Spleen (tissue), 11 donors: ENCODE results near the gene PHACTR1. TPM values are rescaled to one million over a fixed set of nuclear protein-coding genes. Genes with fewer than 3 reads are reported as not detected.

Experiments
- DNase-seq: peaks from one replicate; pipeline ENCODE4 v3.0.0-alpha.2; 2020
- H3K27ac ChIP-seq, 8 donors: fragments of 200-600 bp; sonication (generic) in 7 of 8; 1 replicate in 4 of 8; 2 replicates in 4 of 8; pipeline versions ENCODE4 v1.5.0 to v1.8.0; 2016 to 2021; ENCODE audit warnings: inconsistent platforms in 4 of 8, mild to moderate bottlenecking in 4 of 8, moderate library complexity in 1 of 8
- H3K27me3 ChIP-seq, 7 donors: fragments of 200-600 bp; sonication (generic) in 6 of 7; replicated peaks in 1 of 7; 1 replicate in 4 of 7; 2 replicates in 3 of 7; pipeline versions ENCODE4 v1.5.0 to v1.8.0; 2016 to 2021; ENCODE audit warnings: inconsistent platforms in 3 of 7, mild to moderate bottlenecking in 1 of 7
- H3K36me3 ChIP-seq, 6 donors: fragments of 200-600 bp; sonication (generic) in 5 of 6; 1 replicate in 4 of 6; 2 replicates in 2 of 6; pipeline versions ENCODE4 v1.5.0 to v1.8.0; 2016 to 2021; ENCODE audit warnings: inconsistent platforms in 2 of 6
- H3K4me1 ChIP-seq, 6 donors: fragments of 200-600 bp; sonication (generic) in 5 of 6; 1 replicate in 3 of 6; 2 replicates in 3 of 6; pipeline versions ENCODE4 v1.5.0 to v1.8.0; 2016 to 2021; ENCODE audit warnings: inconsistent platforms in 3 of 6
- H3K4me3 ChIP-seq, 8 donors: fragments of 200-600 bp; sonication (generic) in 7 of 8; 1 replicate in 4 of 8; 2 replicates in 4 of 8; pipeline versions ENCODE4 v1.5.0 to v1.8.0; 2016 to 2021; ENCODE audit warnings: inconsistent platforms in 4 of 8, mild to moderate bottlenecking in 4 of 8, moderate library complexity in 2 of 8
- H3K9me3 ChIP-seq, 8 donors: fragments of 200-600 bp; sonication (generic) in 7 of 8; 1 replicate in 4 of 8; 2 replicates in 4 of 8; pipeline versions ENCODE4 v1.5.0 to v1.8.0; 2016 to 2021; ENCODE audit warnings: inconsistent platforms in 4 of 8
- POLR2A ChIP-seq, 3 donors: fragments of 450-650 bp; IDR thresholded peaks; one replicate each; pipeline ENCODE4 v1.5.1; 2017; ENCODE audit warnings: antibody characterized with exemption in 3 of 3, mild to moderate bottlenecking in 1 of 3
- POLR2AphosphoS5 ChIP-seq, 3 donors: sonication (generic); formaldehyde crosslinking; IDR thresholded peaks; one replicate each; pipeline ENCODE4 v1.5.1; 2017; ENCODE audit warnings: antibody characterized with exemption in 3 of 3
- WGBS, 5 donors: extraction: QIAGEN DNeasy Blood & Tissue Kit in 3 of 5; methylation state at CpG; one replicate each; pipeline versions ENCODE4 v1.1.5 to v1.1.7; 2013 to 2018; 5-methylcytosine and 5-hydroxymethylcytosine counted together
- intact Hi-C: fragments of 100-400 bp; cut with DNase I; formaldehyde crosslinking; loops from one replicate; pipeline ENCODE4 v1.15.0; 2023; ENCODE audit warnings: low total_unique reads
- polyA plus RNA-seq, 3 donors: library from polyadenylated mRNA; stranded (reverse); fragments of 200-250 nt; gene quantifications; one replicate each; pipeline ENCODE4 v1.2.1, GENCODE V29; 2013
- total RNA-seq, 7 donors: library from RNA; depleted of rRNA in 3 of 7; stranded (reverse); fragments of >200 nt in 3 of 7; fragmentation: NEBNext Ultra II Directional in 4 of 7; extraction: Animal tissue kit (Norgen Biotek cat#: 25700) in 4 of 7; gene quantifications; one replicate each; pipeline versions ENCODE4 v1.1.0 to v1.2.1, GENCODE V29; 2016 to 2021
- TF ChIP-seq, protein P1 (sequence below), 11 experiments: fragments of 200-600 bp in 7 of 11; fragments of 450-650 bp in 4 of 11; sonication (generic) in 4 of 11; IDR thresholded peaks in 8 of 11; conservative IDR thresholded peaks in 3 of 11; 1 replicate in 7 of 11; 2 replicates in 4 of 11; pipeline versions ENCODE4 v1.4.0 to v1.8.0; 2016 to 2021; ENCODE audit warnings: antibody characterized with exemption in 11 of 11, inconsistent platforms in 4 of 11, mild to moderate bottlenecking in 1 of 11
- donor health status: healthy with polysubstance abuse.
- donor health status: DM: no; HTN: no; CAD: no; lungs with moderate emphysema.
- donor health status: DM: no; HTN: no; CAD: no.
- donor health status: Bipolar disorder and iron deficiency.
- donor health status: healthy.
- donor health status: DM: no; HTN: no; CAD: no.
- donor health status: DM: yes; HTN: yes; CAD: no.

Gene PHACTR1
- total and polyA plus RNA-seq, 10 donors = 8.5 to 45.3 (median 30.8) TPM

DNA sequence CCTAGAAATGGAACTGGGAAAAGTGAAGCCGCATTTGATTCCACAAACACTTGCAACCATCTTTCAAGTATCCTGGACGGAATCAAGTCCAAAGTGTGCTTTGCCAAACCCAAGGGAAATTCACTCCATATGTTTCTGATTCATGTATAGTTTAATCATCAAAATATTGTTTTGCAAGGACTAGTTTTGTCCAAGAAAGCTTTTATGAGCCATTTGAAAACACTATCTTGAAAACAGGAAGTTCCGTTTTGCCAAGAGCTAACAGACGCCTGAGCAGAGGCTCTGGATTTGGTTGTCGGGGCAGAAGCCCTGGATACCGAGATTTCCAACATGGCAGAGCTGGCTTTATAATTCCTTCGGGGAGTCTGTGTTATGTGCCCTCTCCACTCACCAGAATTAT is 251.1 kb downstream of the PHACTR1 start:
- 55 to 69% (median 61%) methylated on average over 7 of the region's 7 CpGs for WGBS, 5 donors
- intact Hi-C loops = no loop called here

DNA sequence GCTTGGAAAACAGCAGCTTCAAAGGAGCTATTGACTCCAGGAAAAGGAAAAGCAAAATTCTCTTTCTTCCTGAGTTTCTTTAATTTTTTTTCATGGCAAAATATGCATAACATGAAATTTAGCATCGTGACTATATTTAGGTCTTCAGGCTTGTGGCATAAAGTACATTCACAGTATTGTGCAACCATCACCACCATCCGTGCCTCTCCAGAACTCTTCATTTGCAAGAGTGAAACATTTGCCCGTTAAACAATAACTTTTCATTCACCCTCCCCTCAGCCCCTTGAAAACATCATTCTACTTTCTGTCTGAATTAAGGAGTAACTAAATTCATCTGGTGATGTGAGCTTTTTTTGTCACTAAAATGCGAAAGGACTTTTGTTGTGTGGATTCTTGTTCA is 251.7 kb downstream of the PHACTR1 start:
- peaks cover 0 to 7% (median 4%) of the 10 kb centered on the region in 6 donors for H3K4me1 ChIP-seq
- no peaks in the 10 kb centered on the region for H3K9me3 ChIP-seq
- H3K27ac ChIP-seq = no peak overlapping the region
- no peak for DNase-seq
- H3K27me3 ChIP-seq = peaks cover 0 to 6% (median 0%) of the 10 kb centered on the region in 7 donors
- intact Hi-C loops = no loop called here
- TF ChIP-seq, protein P1, sequence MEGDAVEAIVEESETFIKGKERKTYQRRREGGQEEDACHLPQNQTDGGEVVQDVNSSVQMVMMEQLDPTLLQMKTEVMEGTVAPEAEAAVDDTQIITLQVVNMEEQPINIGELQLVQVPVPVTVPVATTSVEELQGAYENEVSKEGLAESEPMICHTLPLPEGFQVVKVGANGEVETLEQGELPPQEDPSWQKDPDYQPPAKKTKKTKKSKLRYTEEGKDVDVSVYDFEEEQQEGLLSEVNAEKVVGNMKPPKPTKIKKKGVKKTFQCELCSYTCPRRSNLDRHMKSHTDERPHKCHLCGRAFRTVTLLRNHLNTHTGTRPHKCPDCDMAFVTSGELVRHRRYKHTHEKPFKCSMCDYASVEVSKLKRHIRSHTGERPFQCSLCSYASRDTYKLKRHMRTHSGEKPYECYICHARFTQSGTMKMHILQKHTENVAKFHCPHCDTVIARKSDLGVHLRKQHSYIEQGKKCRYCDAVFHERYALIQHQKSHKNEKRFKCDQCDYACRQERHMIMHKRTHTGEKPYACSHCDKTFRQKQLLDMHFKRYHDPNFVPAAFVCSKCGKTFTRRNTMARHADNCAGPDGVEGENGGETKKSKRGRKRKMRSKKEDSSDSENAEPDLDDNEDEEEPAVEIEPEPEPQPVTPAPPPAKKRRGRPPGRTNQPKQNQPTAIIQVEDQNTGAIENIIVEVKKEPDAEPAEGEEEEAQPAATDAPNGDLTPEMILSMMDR (IDR thresholded peaks at IDR 0.05 in 8 of 11, conservative IDR thresholded peaks at IDR 0.05 in 3 of 11) = no peak
- no peak for TF ChIP-seq POLR2AphosphoS5 (IDR thresholded peaks at IDR 0.05)
- TF ChIP-seq POLR2A (IDR thresholded peaks at IDR 0.05) = no peak
- no peak overlapping the region for H3K4me3 ChIP-seq
- H3K36me3 ChIP-seq = no peaks in the 10 kb centered on the region
- WGBS, 5 donors = 45 to 72% (median 55%) methylated on average over 4 of the region's 4 CpGs

More for the DNA sequence above, 251.1 kb downstream of the PHACTR1 start:
- DNase-seq = no peak
- Histone ChIP-seq H3K27ac (no peak overlapping the region), H3K9me3 (no peaks in the 10 kb centered on the region), H3K4me3 (no peak overlapping the region), H3K4me1 (peaks cover 0 to 13% (median 10%) of the 10 kb centered on the region in 6 donors), H3K36me3 (no peaks in the 10 kb centered on the region), H3K27me3 (peaks cover 0 to 6% (median 0%) of the 10 kb centered on the region in 7 donors)
- TF ChIP-seq POLR2A (IDR thresholded peaks at IDR 0.05) (no peak), POLR2AphosphoS5 (IDR thresholded peaks at IDR 0.05) (no peak)
- TF ChIP-seq, protein P1 (IDR thresholded peaks at IDR 0.05 in 8 of 11, conservative IDR thresholded peaks at IDR 0.05 in 3 of 11) = no peak

DNA sequence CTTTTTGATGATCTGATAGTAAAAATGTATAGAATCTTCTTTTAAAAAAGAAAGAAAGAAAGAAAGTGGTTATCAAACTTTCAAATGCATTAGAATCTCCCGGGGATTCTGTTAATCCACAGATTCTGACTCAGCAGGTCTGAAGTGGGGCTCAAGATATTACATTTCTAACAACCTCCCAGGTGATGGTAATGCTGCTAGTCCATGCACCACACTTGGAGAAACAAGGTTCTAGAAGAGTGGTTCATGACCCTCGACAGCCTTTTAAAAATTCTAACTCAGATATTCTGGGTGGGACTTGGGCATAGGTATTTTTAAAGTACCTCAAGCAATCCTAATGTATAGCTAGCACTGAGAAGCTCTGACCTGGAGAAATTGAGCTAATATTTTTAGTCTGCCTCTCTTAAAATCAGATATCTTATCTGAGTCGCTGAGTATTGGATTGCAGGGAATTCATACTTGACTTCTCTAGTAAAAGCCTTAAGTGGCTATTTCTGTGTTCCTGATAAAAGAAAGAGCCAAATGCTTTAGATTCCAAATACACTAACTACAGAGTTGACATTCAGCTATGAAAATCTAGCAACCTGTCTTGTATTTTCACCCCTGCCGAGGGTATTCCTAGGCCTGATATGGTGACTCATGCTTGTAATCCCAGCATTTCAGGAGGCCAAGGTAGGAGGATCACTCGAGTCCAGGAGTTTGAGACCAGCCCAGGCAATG is 252.4 kb downstream of the PHACTR1 start:
- H3K27me3 ChIP-seq = peaks cover 0 to 6% (median 0%) of the 10 kb centered on the region in 7 donors
- no peaks in the 10 kb centered on the region for H3K9me3 ChIP-seq
- TF ChIP-seq POLR2A (IDR thresholded peaks at IDR 0.05) (no peak), POLR2AphosphoS5 (IDR thresholded peaks at IDR 0.05) (no peak)
- TF ChIP-seq, protein P1 (IDR thresholded peaks at IDR 0.05 in 8 of 11, conservative IDR thresholded peaks at IDR 0.05 in 3 of 11) = no peak
- no peak overlapping the region for H3K27ac ChIP-seq
- H3K4me1 ChIP-seq = peaks cover 0 to 3% (median 0%) of the 10 kb centered on the region in 6 donors
- no peaks in the 10 kb centered on the region for H3K36me3 ChIP-seq
- intact Hi-C loops = no loop called here
- WGBS, 5 donors = 74 to 93% (median 83%) methylated on average over 5 of the region's 5 CpGs
- H3K4me3 ChIP-seq = no peak overlapping the region
- no peak for DNase-seq

DNA sequence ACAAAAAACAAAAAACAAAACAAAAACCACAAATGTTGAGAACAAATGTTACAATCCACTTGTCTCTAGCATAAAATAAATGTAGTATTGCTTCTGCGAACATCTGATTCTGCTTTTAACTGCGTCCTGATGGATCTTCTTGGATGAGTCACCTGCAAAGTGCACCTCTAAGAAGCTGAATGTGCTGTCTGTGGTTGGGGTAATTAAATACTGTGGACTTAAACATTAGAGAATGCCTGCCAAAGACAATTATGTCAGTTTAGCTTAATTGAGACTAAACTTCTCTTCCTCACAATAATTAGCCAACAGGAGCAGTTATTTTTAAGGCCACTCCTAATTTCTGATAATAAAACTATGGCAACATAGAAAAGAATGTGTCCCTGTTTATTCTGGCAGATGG is 253.4 kb downstream of the PHACTR1 start:
- intact Hi-C loops = no loop called here
- peaks cover 0 to 6% (median 0%) of the 10 kb centered on the region in 7 donors for H3K27me3 ChIP-seq
- no peak for TF ChIP-seq POLR2AphosphoS5 (IDR thresholded peaks at IDR 0.05)
- TF ChIP-seq POLR2A (IDR thresholded peaks at IDR 0.05) = no peak
- TF ChIP-seq, protein P1 (IDR thresholded peaks at IDR 0.05 in 8 of 11, conservative IDR thresholded peaks at IDR 0.05 in 3 of 11) = no peak
- no peak overlapping the region for H3K4me3 ChIP-seq
- H3K9me3 ChIP-seq = no peaks in the 10 kb centered on the region
- H3K4me1 ChIP-seq = peaks cover 0 to 3% (median 0%) of the 10 kb centered on the region in 6 donors
- 93 to 98% (median 94%) methylated on average over 2 of the region's 2 CpGs for WGBS, 5 donors
- no peak for DNase-seq
- no peaks in the 10 kb centered on the region for H3K36me3 ChIP-seq
- H3K27ac ChIP-seq = no peak overlapping the region
